G401.6 (cell line): Measurements from ENCODE around the gene TSPEAR.
"Not testable (repeated sequence)": the region's sequence is repeated elsewhere in the genome, so short reads cannot be mapped to it uniquely, and the experiment has no call there.

ENCODE experiments used
- FAIRE-seq: peaks from 2 replicates; lab custom pipeline; 2012; peaks lifted over from hg19 to GRCh38; lab: Jason Lieb, UNC

The TSPEAR gene

GRCh38 chr21:44514746-44515358 lies 196.5 kb downstream of the TSPEAR start:
- no peak for FAIRE-seq

- no peak for FAIRE-seq
Observed at GRCh38 chr21:44514218-44514520, 197.2 kb downstream of the TSPEAR start.

- no peak for FAIRE-seq
Observed at GRCh38 chr21:44513389-44514217, 197.8 kb downstream of the TSPEAR start.

- FAIRE-seq, result no peak
Observed at GRCh38 chr21:44512496-44513388, 198.6 kb downstream of the TSPEAR start.

GRCh38 chr21:44511938-44512275 lies 199.5 kb downstream of the TSPEAR start:
- FAIRE-seq, result no peak

GRCh38 chr21:44511219-44511937 lies 200.0 kb downstream of the TSPEAR start:
- FAIRE-seq, result no peak

GRCh38 chr21:44510508-44511218 lies 200.7 kb downstream of the TSPEAR start:
- no peak for FAIRE-seq

- FAIRE-seq, result no peak
Observed at GRCh38 chr21:44510109-44510507, 201.3 kb downstream of the TSPEAR start.

- FAIRE-seq, result no peak
Observed at GRCh38 chr21:44509539-44509938, 201.8 kb downstream of the TSPEAR start.

- FAIRE-seq, result no peak
Observed at GRCh38 chr21:44508711-44509445, 202.5 kb downstream of the TSPEAR start.

- FAIRE-seq, result no peak
Observed at GRCh38 chr21:44508426-44508710, 203.0 kb downstream of the TSPEAR start.

GRCh38 chr21:44507673-44508425 lies 203.5 kb downstream of the TSPEAR start:
- FAIRE-seq, result no peak

GRCh38 chr21:44506279-44507255 lies 204.8 kb downstream of the TSPEAR start:
- FAIRE-seq, result no peak

GRCh38 chr21:44505673-44506278 lies 205.6 kb downstream of the TSPEAR start:
- no peak for FAIRE-seq

GRCh38 chr21:44503901-44504399 lies 207.4 kb downstream of the TSPEAR start:
- FAIRE-seq, result no peak

- FAIRE-seq, result not testable (repeated sequence)
Observed at GRCh38 chr21:44503006-44503889, 208.1 kb downstream of the TSPEAR start.

GRCh38 chr21:44502171-44502958 lies 209.0 kb downstream of the TSPEAR start:
- FAIRE-seq, result no peak
